ENCODE results near the gene ELK1.

DNA sequence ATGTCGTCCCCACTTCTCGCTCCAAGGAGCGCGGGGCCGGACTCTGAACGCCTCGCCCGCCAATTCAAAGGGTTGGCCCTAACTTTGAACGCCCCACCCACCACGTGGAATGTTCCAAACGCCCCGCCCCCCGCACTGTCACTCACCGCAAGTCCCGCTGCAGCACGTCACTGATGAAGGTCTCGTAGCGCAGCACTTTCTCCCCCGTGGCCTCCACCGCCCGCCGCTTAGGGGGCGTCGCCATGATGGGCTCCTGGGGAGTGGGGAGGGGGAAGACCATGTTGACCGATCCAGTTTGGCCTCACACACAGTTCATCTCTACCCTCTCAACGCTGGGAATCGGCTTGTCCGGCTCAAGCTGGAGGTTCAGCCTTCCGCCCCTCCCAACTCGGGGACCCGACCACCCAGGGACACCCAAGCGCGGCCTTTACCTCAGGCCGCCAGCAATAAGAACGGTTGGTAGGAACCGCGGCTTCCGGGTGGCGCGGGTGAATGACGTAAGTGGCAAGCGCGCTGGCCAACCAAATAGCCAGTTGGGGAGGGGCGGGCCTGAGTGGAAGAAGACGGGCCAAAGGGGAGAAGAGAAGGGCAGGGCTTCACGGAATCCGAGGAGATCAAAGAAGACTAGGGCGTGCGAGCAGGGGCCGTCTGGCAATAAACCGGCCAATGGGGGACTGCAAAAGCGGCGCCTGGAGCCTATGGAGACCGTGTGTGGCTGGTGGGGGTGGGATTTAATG, 8.5 kb upstream of the ELK1 start, which contains the start of gene UXT:
- peak; percentile 48 for TF ChIP-seq POLR2A (IDR thresholded peaks at IDR 0.05; ENCODE audit: low read depth)
- TF ChIP-seq, protein P1, sequence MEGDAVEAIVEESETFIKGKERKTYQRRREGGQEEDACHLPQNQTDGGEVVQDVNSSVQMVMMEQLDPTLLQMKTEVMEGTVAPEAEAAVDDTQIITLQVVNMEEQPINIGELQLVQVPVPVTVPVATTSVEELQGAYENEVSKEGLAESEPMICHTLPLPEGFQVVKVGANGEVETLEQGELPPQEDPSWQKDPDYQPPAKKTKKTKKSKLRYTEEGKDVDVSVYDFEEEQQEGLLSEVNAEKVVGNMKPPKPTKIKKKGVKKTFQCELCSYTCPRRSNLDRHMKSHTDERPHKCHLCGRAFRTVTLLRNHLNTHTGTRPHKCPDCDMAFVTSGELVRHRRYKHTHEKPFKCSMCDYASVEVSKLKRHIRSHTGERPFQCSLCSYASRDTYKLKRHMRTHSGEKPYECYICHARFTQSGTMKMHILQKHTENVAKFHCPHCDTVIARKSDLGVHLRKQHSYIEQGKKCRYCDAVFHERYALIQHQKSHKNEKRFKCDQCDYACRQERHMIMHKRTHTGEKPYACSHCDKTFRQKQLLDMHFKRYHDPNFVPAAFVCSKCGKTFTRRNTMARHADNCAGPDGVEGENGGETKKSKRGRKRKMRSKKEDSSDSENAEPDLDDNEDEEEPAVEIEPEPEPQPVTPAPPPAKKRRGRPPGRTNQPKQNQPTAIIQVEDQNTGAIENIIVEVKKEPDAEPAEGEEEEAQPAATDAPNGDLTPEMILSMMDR (IDR thresholded peaks at IDR 0.05), result no peak

All from esophagus muscularis mucosa (tissue), 3 donors.